Keratinocyte (primary cell): ENCODE measurements around the gene DKK3.

Experiments used
- CTCF ChIP-seq, 3 experiments: IDR thresholded peaks in 1 of 3; conservative IDR thresholded peaks in 1 of 3; optimal IDR thresholded peaks in 1 of 3; 2 replicates in 2 of 3; 3 replicates in 1 of 3; pipeline versions ENCODE3 to v1.5.1; 2011; ENCODE audit warnings: low read length in 3 of 3, mild to moderate bottlenecking in 3 of 3, moderate library complexity in 2 of 3, control low read depth in 1 of 3, inconsistent platforms in 1 of 3; ENCODE audit not compliant: insufficient read depth in 2 of 3; ENCODE audit errors: extremely low read depth in 1 of 3
- EZH2 ChIP-seq: IDR thresholded peaks from one replicate; pipeline ENCODE4 v1.6.1; 2012; ENCODE audit warnings: inconsistent platforms, mild to moderate bottlenecking, low read length, moderate library complexity

- TF ChIP-seq CTCF (optimal IDR thresholded peaks at IDR 0.05 in 1 of 3, IDR thresholded peaks at IDR 0.05 in 1 of 3, conservative IDR thresholded peaks at IDR 0.05 in 1 of 3; ENCODE audit: extremely low read depth in 1 of 3, insufficient read depth in 2 of 3, low read length in 3 of 3) (no peak), EZH2 (no peak)
Measured at GRCh38 chr11:12020546-12020945, 12.1 kb upstream of the DKK3 start.
